ENCODE results near the gene RHOG. TPM values are rescaled to one million over a fixed set of nuclear protein-coding genes. Genes with fewer than 3 reads are reported as not detected.
A peak's percentile ranks its signal among the peaks of the same experiment; 100 is the strongest.
"Not testable (repeated sequence)": the region's sequence is repeated elsewhere in the genome, so short reads cannot be mapped to it uniquely, and the experiment has no call there.

The RHOG gene
- total RNA-seq, 1 experiment from 2014 or later, result 67.0 TPM

GRCh38 chr11:3808861-3809623 is 31.7 kb downstream of the RHOG start:
- peak; percentile 77 for DNase-seq (ENCODE audit: low read depth)

GRCh38 chr11:3807909-3808860 is 32.6 kb downstream of the RHOG start, which contains the start of gene PGAP2:
PGAP2 (plus strand) TSS chr11:3808560; CDS start chr11:3811260, 2,700 bp downstream.
- peak; percentile 64 for DNase-seq (ENCODE audit: low read depth)

GRCh38 chr11:3803726-3804495 is 36.8 kb downstream of the RHOG start:
- peak; percentile 88 for DNase-seq (ENCODE audit: low read depth)

GRCh38 chr11:3802011-3802790 is 38.6 kb downstream of the RHOG start:
- no peak for DNase-seq (ENCODE audit: low read depth)

- no peak for DNase-seq (ENCODE audit: low read depth)
Measured at GRCh38 chr11:3799873-3800272, 40.9 kb downstream of the RHOG start.

GRCh38 chr11:3799143-3799542 is 41.6 kb downstream of the RHOG start:
- no peak for DNase-seq (ENCODE audit: low read depth)

- DNase-seq (ENCODE audit: low read depth), result peak; percentile 100
Measured at GRCh38 chr11:3797329-3798090, 43.2 kb downstream of the RHOG start, which contains the start of gene NUP98. NUP98 (minus strand) TSS chr11:3797554; CDS start chr11:3782117, 15,437 bp downstream.

- DNase-seq (ENCODE audit: low read depth), result no peak
Measured at GRCh38 chr11:3796801-3797328, 43.9 kb downstream of the RHOG start.

- DNase-seq (ENCODE audit: low read depth), result no peak
Measured at GRCh38 chr11:3796346-3796745, 44.4 kb downstream of the RHOG start.

GRCh38 chr11:3796002-3796311 is 44.8 kb downstream of the RHOG start:
- DNase-seq (ENCODE audit: low read depth), result no peak

- DNase-seq (ENCODE audit: low read depth), result no peak
Measured at GRCh38 chr11:3795131-3796001, 45.4 kb downstream of the RHOG start.

GRCh38 chr11:3794387-3794786 is 46.4 kb downstream of the RHOG start:
- DNase-seq (ENCODE audit: low read depth), result not testable (repeated sequence)

GRCh38 chr11:3786781-3787428 is 53.9 kb downstream of the RHOG start:
- peak; percentile 75 for DNase-seq (ENCODE audit: low read depth)

- DNase-seq (ENCODE audit: low read depth), result no peak
Measured at GRCh38 chr11:3783611-3784010, 57.1 kb downstream of the RHOG start.

- no peak for DNase-seq (ENCODE audit: low read depth)
Measured at GRCh38 chr11:3782963-3783362, 57.8 kb downstream of the RHOG start.

- DNase-seq (ENCODE audit: low read depth), result peak; percentile 62
Measured at GRCh38 chr11:3781423-3781822, 59.3 kb downstream of the RHOG start.

All from M059J (cell line).